NCI-H460 (cell line): ENCODE results near the gene SMAD3. TPM values are rescaled to one million over a fixed set of nuclear protein-coding genes. Genes with fewer than 3 reads are reported as not detected.
A peak's percentile ranks its signal among the peaks of the same experiment; 100 is the strongest.

Experiments
- DNase-seq: peaks from one replicate; pipeline ENCODE4 v3.0.0-alpha.2; 2016; ENCODE audit warnings: low read depth; ENCODE audit errors: extremely low read depth
- total RNA-seq: library from RNA; depleted of rRNA; stranded (reverse); fragments of >200 nt; shearing (Covaris generic); gene quantifications from 2 replicates; pipeline ENCODE4 v1.2.3, GENCODE V29; 2014

Gene SMAD3
- total RNA-seq, 1 experiment from 2014 or later: 12.3 TPM

DNA sequence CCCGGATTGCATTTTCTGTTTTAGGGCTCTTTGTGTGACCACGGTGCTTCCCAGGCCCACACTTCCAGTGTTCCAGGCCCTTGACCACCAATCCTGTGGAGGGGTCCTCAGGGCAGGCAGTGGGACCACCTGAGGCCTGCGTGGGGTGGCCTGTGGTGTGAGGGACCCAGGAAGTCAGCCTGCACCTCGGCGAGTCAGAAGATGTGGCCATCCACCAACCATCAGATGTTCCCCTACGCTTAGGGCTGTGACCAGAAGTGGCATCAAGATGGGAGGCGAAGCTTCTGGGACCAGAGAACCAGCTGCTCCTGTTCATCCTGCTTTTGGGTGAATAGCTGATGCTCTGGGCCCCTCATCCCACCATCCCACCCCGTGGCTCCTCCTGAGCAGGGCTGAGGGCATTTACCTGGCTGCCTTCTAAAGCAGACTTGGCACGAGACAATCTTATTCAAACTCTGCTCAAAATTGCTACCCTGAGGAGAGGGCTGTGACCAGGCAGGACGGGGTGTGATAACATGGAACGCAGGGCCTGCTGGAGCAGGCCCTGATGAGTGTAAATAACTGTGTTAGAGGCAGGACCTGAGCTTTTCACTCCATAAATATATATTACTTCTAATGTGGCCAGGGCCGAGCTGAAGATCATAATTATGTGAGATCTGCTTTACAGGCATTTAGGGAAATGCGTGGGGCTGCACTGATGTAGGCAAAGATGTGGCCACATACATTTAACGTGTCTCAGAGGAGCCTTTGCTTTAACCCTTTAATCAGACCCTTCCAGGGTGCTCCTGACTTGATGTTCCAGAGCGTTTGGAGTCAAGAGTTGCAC is 28.8 kb downstream of the SMAD3 start:
- no peak for DNase-seq

GRCh38 chr15:67095912-67096311 is 30.5 kb downstream of the SMAD3 start:
- DNase-seq: no peak

- no peak for DNase-seq
These were observed 31.3 kb downstream of the SMAD3 start for GRCh38 chr15:67096546-67097294.

GRCh38 chr15:67097424-67097823 is 32.0 kb downstream of the SMAD3 start:
- no peak for DNase-seq

GRCh38 chr15:67097930-67098740 is 32.7 kb downstream of the SMAD3 start:
- no peak for DNase-seq

DNA sequence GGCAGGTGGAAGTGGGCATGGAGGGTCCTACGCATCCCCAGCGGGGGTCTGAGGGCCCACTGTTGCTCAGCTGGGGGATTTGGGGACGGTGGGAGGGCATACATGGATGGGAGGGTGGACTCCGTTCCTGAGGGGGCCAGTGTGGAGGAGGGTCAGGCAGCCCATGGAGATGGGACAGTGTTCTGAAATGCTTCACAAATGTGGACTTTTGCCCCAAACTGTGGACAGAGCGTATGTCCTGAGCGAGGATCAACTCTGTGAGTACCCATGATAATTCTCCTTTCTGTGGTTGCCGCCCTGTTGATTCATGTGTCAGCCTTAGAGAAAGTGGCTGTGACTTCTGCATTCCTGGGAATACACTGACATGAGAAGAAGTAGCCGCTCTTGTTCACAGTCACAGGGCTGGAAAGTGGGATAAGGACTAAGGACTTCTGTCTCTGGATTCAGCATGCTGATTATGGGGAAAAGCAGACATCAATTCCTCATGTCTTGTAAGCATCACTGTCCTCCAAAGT is 33.4 kb downstream of the SMAD3 start:
- no peak for DNase-seq

- DNase-seq: no peak
These were observed 34.9 kb downstream of the SMAD3 start for GRCh38 chr15:67100124-67100791.

- no peak for DNase-seq
These were observed 35.6 kb downstream of the SMAD3 start for GRCh38 chr15:67100801-67101581.

GRCh38 chr15:67101911-67102598 is 36.7 kb downstream of the SMAD3 start:
- no peak for DNase-seq

DNA sequence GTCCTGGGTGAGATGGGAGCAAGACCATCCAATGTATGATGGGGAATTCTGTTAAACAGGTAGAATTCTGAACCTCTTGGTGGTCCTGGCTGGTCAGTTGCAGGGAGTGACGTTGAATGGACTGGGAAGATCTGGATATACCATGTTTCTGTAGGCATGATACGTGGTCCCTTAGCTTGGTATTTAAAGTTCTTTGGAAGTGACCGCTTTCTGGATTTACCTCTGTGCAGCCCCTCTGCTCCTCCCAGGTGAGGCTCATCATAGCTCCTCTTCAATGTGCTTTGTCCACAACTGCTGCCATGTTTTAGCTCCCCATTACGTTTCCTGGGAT is 37.2 kb downstream of the SMAD3 start:
- no peak for DNase-seq

DNA sequence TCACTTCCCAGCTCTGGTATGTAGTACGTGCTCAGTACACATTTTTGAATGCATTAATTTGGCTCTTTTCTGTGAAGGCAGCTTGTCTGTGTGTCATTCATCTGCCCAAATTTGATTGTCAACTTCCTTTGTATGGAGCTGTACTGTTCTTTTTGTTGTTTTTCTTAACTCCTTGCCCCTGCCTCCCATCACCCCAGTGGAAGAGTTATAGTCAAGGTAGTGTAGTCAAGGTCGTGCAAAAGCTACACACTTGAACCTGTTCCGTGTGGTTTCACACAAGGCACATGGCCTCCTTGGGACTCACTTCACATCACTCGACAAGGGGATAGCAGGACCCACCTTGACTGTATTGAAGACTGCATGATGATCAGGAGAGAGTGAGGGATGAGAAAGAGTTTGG is 37.6 kb downstream of the SMAD3 start:
- no peak for DNase-seq

GRCh38 chr15:67103432-67103831 is 38.0 kb downstream of the SMAD3 start:
- no peak for DNase-seq

- DNase-seq: no peak
These were observed 38.5 kb downstream of the SMAD3 start for GRCh38 chr15:67103869-67104268.

- DNase-seq: no peak
These were observed 39.1 kb downstream of the SMAD3 start for GRCh38 chr15:67104510-67104909.

DNA sequence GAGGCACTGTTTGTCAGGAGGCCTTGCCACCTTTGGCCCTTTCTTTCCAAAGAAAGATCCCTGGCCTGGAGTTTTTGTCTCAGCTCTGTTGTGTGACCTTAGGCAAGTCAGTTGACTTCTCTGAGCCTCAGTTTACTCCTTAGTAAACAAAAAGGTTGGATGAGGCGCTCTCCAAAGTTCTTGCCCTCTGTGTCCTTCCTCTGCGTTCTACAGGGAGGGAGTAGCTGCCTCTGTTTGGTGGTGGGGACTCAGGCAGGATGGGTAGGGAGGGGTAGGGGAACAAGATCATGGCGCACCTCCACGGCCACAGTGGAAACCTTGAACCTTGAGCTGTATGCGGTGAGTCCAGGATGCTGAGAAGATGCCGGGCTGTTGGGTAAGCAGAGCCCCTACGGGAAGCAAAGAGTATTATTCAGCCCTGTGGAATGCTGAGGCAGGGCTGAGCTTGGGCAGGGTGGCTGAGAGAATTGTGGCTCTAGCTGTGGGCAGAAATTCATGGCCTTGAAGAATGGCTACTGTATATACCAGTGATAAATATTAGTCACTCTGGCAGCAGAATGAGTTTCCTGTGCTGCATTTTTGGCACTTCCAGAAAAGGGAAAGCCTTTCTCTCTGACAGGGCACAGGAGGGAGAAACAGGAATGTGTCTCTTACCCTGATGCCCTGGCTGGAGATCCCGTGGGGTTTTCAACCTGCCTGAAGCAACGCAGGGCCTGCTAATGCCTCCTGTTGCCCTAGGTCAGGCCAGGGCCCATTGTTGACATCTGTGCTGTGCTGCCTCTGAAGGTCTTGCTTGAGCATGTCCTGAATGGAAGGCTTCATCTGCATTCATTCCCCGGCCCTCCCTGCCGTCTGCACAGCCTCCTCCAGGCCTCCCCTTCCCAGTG is 39.9 kb downstream of the SMAD3 start:
- DNase-seq: peak; percentile 83

- no peak for DNase-seq
These were observed 40.8 kb downstream of the SMAD3 start for GRCh38 chr15:67105991-67106763.

- no peak for DNase-seq
These were observed 41.3 kb downstream of the SMAD3 start for GRCh38 chr15:67106764-67107013.
